Colonic mucosa (tissue), 4 donors: Measurements from ENCODE around the gene HS3ST1. TPM values are rescaled to one million over a fixed set of nuclear protein-coding genes. Genes with fewer than 3 reads are reported as not detected.

ENCODE experiments used
- DNase-seq: peaks from one replicate; pipeline ENCODE4 v3.0.0-alpha.2; 2020
- H3K27ac ChIP-seq: fragments of 200-600 bp; one replicate; pipeline ENCODE4 v1.8.0; 2021
- H3K27me3 ChIP-seq: fragments of 200-600 bp; one replicate; pipeline ENCODE4 v1.8.0; 2021
- H3K36me3 ChIP-seq: fragments of 200-600 bp; one replicate; pipeline ENCODE4 v1.8.0; 2021
- H3K4me1 ChIP-seq: fragments of 200-600 bp; one replicate; pipeline ENCODE4 v1.8.0; 2021; ENCODE audit warnings: mild to moderate bottlenecking
- H3K4me3 ChIP-seq: fragments of 200-600 bp; one replicate; pipeline ENCODE4 v1.8.0; 2021
- H3K9ac ChIP-seq, 2 donors: one replicate each; pipeline ENCODE4 v1.7.0; 2013; ENCODE audit warnings: control low read depth in 2 of 2, low read depth in 2 of 2, low read length in 2 of 2
- H3K9me3 ChIP-seq: fragments of 200-600 bp; one replicate; pipeline ENCODE4 v1.8.0; 2021
- intact Hi-C: fragments of 100-400 bp; cut with DNase I; formaldehyde crosslinking; loops from one replicate; pipeline ENCODE4 v1.14.1; 2022
- total RNA-seq, 2 donors: library from RNA; stranded (reverse); fragmentation: NEBNext Ultra II Directional in 1 of 2; extraction: Animal tissue kit (Norgen Biotek cat#: 25700) in 1 of 2; gene quantifications; one replicate each; pipeline ENCODE4 v1.2.1, GENCODE V29; 2021
- TF ChIP-seq, protein P1 (sequence below): fragments of 200-600 bp; IDR thresholded peaks from one replicate; pipeline ENCODE4 v1.8.0; 2022; ENCODE audit warnings: antibody characterized with exemption, mild to moderate bottlenecking
- donor health status: healthy.
- donor health status: DM: no; HTN: no; CAD: no.
- donor health status: DM: no; HTN: no; CAD: no.

The HS3ST1 gene
- total RNA-seq, 2 donors from 2014 or later: 6.6 to 7.6 TPM

DNA sequence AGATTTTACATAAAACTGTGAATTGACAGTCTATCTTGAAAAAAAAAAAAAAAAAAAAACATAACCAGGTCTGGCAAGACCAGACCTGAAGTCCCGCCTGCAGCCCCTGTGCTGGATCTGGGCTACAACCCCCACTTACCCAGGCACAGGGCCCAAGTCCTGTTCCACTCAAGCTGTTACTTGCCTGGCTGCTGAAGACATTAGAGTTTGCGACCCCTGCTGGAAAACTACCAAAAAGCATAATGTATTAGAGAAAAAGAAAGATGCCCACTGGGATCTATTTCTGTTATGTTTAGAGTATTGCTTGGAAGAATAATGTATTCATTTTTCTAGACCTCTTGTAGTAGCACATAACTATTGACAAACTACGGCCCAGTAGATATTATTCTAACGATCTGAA, 4.7 kb downstream of the HS3ST1 start:
- no peaks in the 10 kb centered on the region for H3K27me3 ChIP-seq
- no peaks in the 10 kb centered on the region for H3K36me3 ChIP-seq
- H3K9me3 ChIP-seq: no peaks in the 10 kb centered on the region
- intact Hi-C loops: loop anchor here (10.0 kb wide), 1 partner anchor 201 kb away; no protein-coding TSS in a partner anchor
- H3K9ac ChIP-seq: no peak overlapping the region
- peaks cover 4% of the 10 kb centered on the region for H3K4me1 ChIP-seq
- H3K27ac ChIP-seq: no peak overlapping the region
- no peak for DNase-seq
- no peak overlapping the region for H3K4me3 ChIP-seq
- TF ChIP-seq, protein P1, sequence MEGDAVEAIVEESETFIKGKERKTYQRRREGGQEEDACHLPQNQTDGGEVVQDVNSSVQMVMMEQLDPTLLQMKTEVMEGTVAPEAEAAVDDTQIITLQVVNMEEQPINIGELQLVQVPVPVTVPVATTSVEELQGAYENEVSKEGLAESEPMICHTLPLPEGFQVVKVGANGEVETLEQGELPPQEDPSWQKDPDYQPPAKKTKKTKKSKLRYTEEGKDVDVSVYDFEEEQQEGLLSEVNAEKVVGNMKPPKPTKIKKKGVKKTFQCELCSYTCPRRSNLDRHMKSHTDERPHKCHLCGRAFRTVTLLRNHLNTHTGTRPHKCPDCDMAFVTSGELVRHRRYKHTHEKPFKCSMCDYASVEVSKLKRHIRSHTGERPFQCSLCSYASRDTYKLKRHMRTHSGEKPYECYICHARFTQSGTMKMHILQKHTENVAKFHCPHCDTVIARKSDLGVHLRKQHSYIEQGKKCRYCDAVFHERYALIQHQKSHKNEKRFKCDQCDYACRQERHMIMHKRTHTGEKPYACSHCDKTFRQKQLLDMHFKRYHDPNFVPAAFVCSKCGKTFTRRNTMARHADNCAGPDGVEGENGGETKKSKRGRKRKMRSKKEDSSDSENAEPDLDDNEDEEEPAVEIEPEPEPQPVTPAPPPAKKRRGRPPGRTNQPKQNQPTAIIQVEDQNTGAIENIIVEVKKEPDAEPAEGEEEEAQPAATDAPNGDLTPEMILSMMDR: no peak

DNA sequence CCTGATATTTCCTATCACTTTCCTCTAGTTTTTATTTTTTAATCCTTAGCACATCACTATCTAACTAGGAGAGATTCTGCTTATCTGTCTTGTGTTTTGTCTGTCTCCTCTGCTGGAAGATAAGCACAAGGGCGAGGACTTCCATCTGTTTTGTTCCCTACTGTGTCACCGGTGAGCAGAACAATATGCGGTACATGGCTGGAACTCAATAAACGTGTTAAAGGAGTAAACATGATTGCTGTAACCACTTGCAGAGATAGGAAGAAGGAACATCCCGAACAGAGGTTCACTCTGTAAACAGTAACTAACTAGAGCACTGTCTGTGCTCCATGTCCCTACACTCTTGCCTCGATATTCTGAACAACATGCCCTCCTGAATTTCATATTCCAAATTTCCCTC, 5.2 kb downstream of the HS3ST1 start:
- no peaks in the 10 kb centered on the region for H3K27me3 ChIP-seq
- H3K9ac ChIP-seq: no peak overlapping the region
- H3K9me3 ChIP-seq: no peaks in the 10 kb centered on the region
- no peak for DNase-seq
- H3K36me3 ChIP-seq: no peaks in the 10 kb centered on the region
- TF ChIP-seq, protein P1: no peak
- H3K4me1 ChIP-seq: peaks cover 4% of the 10 kb centered on the region
- intact Hi-C loops: loop anchor here (10.0 kb wide), 1 partner anchor 201 kb away; no protein-coding TSS in a partner anchor
- no peak overlapping the region for H3K27ac ChIP-seq
- H3K4me3 ChIP-seq: no peak overlapping the region

DNA sequence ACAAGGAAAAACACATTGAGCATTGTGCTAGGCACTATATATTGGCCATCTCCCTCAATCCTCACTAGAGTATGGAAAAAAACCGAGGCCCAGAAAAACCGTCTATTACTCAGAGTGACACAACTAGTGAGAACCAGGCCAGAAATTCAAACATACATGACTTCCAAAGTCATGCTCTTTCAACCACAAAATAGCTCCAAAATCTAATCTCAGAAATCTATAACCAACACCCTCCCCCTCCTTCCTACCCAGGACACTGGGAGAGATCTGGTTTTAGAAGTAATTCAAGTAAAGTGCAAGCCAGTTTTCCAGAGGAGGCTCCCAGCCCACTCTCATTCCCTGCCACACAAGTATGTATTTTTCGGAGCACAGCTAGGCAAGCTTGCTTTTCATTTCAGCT, 7.6 kb downstream of the HS3ST1 start:
- Histone ChIP-seq H3K4me3 (no peak overlapping the region), H3K9me3 (no peaks in the 10 kb centered on the region), H3K36me3 (no peaks in the 10 kb centered on the region), H3K27ac (no peak overlapping the region), H3K4me1 (no peaks in the 10 kb centered on the region), H3K9ac (no peak overlapping the region), H3K27me3 (no peaks in the 10 kb centered on the region)
- TF ChIP-seq, protein P1: no peak
- no peak for DNase-seq
- intact Hi-C loops: loop anchor here (10.0 kb wide), 1 partner anchor 204 kb away; no protein-coding TSS in a partner anchor

DNA sequence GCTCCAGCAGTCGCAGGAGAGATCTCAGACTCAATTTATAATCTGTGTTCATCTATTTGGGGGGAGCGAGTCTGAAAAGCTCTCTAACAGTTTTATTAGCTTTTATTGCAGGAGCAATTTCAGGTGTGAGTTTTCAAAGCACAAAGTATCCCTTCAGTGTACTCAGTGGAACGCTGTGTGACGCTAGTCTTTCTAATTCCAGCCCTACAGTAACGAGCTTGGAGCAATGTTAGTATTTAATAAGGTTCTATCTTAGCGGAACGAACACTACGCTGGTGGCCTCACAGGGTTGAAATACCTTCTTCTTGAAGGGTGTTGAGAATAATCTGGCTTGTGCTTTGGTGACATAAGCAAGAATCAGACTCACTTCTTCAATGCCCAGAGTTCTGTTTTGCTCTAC, 8.4 kb downstream of the HS3ST1 start:
- intact Hi-C loops: loop anchor here (10.0 kb wide), 1 partner anchor 204 kb away; no protein-coding TSS in a partner anchor
- no peaks in the 10 kb centered on the region for H3K27me3 ChIP-seq
- TF ChIP-seq, protein P1: no peak
- H3K4me1 ChIP-seq: no peaks in the 10 kb centered on the region
- DNase-seq: no peak
- no peak overlapping the region for H3K27ac ChIP-seq
- H3K9ac ChIP-seq: no peak overlapping the region
- H3K36me3 ChIP-seq: no peaks in the 10 kb centered on the region
- H3K9me3 ChIP-seq: no peaks in the 10 kb centered on the region
- H3K4me3 ChIP-seq: no peak overlapping the region

DNA sequence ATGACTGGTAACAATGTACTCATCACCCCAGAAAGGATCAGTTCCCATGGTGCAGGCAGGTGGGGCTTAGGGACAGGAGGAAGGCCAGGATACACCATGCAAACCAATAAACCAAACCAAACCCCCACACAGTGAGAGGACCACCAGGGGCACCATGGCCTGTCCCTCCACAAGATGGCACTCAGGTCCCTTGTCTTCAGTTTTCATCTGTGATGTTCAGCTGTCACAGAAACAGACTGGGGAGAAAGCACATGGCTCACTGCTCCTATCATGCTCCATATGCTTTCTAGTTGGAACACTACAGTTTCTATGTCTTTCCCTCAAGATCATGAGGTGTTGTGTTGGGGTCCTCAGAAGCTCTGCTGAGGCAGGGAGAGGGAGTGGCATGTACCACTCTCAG, 10.1 kb downstream of the HS3ST1 start:
- intact Hi-C loops: no loop called here
- no peak for DNase-seq
- no peaks in the 10 kb centered on the region for H3K4me1 ChIP-seq
- H3K27me3 ChIP-seq: no peaks in the 10 kb centered on the region
- H3K9me3 ChIP-seq: no peaks in the 10 kb centered on the region
- no peak overlapping the region for H3K27ac ChIP-seq
- no peaks in the 10 kb centered on the region for H3K36me3 ChIP-seq
- H3K4me3 ChIP-seq: no peak overlapping the region
- H3K9ac ChIP-seq: no peak overlapping the region
- TF ChIP-seq, protein P1: no peak

DNA sequence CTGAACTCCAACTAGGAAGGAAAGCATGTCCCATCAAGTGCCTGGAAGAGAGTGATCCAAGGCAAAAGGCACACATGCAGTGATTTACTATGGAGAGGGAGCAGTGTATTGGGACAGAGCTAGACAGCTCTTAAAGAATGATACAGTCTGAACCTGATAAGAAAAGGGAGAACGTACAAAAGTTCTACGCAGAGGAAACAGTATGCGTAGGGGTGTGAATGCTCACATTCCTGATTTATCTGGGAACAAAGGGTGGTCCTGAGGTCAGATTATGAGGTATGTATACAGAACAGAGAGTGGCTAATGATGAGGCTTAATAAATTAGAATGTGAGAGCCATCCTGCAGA, 12.0 kb downstream of the HS3ST1 start:
- no peaks in the 10 kb centered on the region for H3K4me1 ChIP-seq
- no peak overlapping the region for H3K27ac ChIP-seq
- no peak for DNase-seq
- no peak overlapping the region for H3K4me3 ChIP-seq
- no peak overlapping the region for H3K9ac ChIP-seq
- TF ChIP-seq, protein P1: no peak
- H3K36me3 ChIP-seq: no peaks in the 10 kb centered on the region
- intact Hi-C loops: no loop called here
- no peaks in the 10 kb centered on the region for H3K27me3 ChIP-seq
- H3K9me3 ChIP-seq: no peaks in the 10 kb centered on the region
